Iris pigment epithelial cell (primary cell): ENCODE data around the gene SERPINI1.

Experiments used
- DNase-seq: peaks from one replicate; pipeline ENCODE4 v3.0.0-alpha.2; 2011; ENCODE audit warnings: low read depth

Gene SERPINI1, protein sequence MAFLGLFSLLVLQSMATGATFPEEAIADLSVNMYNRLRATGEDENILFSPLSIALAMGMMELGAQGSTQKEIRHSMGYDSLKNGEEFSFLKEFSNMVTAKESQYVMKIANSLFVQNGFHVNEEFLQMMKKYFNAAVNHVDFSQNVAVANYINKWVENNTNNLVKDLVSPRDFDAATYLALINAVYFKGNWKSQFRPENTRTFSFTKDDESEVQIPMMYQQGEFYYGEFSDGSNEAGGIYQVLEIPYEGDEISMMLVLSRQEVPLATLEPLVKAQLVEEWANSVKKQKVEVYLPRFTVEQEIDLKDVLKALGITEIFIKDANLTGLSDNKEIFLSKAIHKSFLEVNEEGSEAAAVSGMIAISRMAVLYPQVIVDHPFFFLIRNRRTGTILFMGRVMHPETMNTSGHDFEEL

DNA sequence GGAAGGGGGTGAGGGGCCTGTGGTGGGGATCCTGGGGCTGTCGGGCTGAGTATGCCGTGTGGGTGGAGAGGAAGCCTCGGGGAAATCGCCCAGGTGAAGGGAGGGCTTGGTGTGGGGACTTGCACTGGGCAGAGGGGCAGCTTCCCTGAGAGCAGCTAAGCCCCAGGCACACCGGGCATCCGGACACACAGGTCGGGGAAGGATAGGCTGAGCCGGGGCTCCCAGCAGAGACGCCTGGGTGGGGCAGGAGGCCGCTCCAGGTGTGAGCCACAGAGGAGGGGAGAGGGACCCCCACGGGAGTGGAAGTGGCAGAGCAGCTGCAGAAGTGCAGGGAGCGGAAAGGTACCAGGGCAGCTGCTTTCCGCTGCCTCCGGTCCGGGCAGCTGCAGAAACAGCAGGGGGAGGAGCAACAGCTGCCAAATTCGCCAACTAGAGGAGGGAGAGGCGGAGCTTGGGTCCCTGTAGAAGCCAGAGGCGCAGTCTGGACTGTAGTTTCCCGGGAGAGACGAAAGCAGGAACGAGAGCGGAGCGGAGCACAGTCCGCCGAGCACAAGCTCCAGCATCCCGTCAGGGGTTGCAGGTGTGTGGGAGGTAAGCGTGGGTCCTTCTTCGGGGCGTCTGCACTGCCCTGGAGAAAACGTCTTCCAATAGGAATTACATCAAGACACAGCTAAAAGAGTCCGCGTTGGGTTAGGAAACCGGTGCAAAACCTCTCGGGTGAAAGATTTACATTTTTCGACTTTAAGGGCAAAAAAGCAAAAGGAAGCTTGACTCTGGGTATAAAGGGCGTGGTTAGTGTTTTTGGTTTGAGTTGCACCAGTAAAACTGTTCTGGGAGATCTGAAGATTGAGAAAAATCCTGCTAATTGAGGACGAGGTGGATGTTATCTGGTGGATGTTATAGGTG lies at the start of gene SERPINI1:
Gene SERPINI1 (plus strand): TSS at position 489 of the 906 bp plus-strand sequence. CDS start 53,408 bp downstream, outside the sequence.
- DNase-seq = peak; percentile 90

DNA sequence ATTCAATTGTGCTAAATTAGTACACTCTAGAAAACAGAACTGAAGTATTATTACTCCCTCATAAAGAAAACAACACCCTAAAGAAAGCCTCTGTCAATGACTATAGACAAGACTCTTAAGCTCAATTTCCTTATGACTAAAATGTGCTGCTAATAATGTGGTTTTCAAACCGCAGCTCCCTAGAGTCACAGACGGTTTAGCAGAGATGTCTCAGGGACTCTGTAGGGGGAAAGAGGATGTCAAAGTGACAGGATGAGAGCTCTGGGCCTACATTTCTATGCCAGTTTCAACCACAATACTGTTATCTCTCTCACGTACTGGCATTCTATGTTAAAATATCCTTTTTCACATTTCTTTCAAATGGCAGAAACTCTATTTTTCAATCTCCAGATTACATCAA lies 44.2 kb upstream of the SERPINI1 start:
- DNase-seq = no peak

DNA sequence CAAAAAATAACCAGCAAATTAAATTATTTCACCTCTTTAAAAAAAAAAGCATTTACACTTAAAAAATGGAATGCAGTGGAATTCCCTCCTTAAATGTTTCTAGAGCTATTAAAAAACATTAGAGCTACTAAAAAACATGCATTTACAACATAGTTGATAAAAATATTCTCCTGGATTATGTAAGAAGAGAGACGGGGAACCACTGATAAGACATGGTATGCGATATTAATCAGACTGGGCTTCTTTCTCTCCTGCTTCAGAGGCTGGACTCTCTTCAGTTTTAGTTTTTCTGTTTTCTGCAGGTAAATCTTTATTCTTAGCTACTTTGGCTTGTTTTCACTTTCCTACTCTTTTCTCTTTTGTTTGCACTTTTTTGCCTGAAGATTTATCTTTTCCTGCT lies 41.4 kb upstream of the SERPINI1 start:
- DNase-seq = peak; percentile 6

DNA sequence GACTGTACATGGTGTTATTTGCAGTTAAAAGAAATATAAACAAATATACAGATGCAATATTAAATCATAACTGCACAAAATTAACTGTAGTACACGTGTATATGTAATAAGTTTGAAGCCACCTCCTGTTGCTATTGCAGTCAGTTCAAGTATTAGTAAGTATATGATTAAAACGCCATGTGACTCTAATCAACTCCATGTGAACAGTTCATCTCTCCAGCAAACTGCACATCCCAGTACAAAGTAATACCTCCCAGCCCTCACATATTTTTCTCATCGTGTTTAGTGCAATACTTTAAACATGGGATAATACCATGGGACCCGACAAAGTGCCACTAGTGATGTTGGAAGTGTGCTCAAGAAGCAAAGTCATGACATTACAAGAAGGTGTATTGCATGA lies 35.5 kb upstream of the SERPINI1 start:
- DNase-seq = no peak

DNA sequence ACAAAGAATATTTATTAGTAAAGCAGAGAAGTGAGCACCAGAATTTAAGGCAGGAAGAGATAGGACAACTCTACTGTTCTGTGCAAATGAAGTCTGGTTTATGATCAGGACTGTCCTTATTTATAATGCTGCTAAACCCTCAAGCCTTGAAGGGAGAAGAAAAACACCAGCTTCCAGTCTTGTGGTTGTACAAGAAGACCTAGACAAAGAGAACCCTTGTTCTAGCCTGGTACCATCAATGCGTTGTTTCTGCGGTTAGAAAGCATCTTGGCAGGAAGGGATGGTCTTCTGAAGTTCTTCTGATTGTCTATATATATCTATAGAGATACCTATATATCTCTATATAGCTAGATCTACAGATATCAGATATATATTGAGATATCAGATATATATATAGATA lies 34.6 kb upstream of the SERPINI1 start:
- DNase-seq = no peak

DNA sequence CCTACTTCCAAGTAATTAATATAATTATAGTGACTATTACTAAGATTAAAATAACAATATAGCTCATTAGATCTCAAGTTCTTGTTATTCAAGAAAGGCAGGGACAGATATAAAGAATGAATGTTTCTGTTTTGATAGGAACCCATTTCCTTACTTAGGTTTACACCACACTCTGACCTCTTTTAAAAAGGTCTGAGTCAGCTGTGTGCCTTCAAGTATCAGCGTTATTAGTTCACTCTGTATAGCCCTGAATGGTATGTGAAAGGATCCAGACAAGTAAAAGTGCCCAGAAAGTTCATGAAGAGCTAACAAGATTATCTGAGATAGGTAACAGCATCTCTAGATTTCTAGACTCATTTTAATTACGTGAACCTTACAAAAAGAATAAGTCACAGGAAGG lies 29.7 kb upstream of the SERPINI1 start:
- DNase-seq = peak; percentile 79

DNA sequence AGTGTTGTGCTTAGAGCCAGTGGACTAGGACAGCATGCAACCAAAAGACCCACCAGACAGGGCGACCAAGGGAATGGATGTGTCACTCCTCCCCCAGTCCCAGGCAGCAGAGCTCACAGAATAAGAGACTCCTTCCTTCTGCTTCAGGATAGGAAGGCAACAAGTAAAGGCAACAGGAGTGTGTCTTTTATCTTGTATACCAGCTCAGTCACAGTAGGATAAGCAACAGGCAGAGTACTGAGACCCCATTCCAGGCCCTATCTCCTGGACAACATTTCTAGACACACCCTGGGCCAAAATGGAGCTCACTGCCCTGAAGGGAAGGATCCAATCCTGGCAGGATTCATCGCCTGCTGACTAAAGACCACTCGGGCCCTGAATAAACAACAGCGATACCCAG lies 25.8 kb upstream of the SERPINI1 start:
- DNase-seq = no peak

DNA sequence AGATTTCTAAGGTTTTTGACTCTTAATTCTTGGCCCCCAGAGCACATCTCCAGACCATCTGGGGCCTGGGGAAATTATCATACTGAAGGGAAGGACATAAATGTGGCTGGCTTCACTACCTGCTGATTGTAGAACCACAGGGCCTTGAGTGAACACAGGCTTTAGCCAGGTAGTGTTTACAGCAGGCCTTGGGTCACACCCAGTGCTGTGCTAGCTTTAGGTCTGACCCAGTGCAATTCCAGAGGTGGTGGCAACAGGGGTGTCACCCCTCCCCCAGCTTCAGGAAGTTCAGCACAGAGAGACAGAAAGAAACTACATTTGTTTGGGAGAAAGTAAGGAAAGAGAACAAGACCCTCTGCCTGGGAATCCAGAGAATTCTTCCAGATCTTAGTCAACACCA lies 25.0 kb upstream of the SERPINI1 start:
- no peak for DNase-seq

DNA sequence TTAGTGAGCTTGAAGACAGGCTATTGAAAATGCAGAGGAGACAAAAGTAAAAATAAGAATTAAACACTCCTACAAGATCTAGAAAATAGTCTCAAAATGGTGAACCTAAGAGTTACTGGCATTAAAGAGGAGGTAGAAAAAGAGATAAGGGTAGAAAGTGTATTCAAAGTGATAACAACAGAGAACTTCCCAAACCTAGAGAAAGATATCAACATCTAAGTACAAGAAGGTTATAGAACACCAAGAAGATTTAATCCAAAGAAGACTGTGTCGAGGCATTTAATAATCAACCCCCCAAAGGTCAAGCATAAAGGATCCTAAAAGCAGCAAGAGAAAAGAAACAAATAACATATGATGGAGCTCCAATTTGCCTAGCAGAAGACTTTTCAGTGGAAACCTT lies 24.1 kb upstream of the SERPINI1 start:
- DNase-seq = no peak

DNA sequence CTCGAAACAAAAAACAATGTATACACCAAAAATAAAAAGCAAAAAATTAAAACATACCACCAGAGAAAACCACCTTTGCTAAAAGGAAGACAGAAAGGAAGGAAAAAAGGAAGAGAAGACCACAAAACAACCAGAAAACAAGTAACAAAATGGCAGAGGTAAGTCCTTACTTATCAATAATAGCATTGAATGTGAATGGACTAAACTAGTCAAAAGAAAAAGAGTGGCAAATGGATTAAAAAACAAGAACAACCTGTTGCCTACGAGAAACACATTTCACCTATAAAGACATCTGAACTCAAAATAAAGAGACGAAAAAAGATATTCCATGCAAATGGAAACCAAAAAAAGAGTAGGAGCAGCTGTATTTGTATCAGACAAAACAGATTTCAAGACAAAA lies 23.1 kb upstream of the SERPINI1 start:
- DNase-seq = no peak

DNA sequence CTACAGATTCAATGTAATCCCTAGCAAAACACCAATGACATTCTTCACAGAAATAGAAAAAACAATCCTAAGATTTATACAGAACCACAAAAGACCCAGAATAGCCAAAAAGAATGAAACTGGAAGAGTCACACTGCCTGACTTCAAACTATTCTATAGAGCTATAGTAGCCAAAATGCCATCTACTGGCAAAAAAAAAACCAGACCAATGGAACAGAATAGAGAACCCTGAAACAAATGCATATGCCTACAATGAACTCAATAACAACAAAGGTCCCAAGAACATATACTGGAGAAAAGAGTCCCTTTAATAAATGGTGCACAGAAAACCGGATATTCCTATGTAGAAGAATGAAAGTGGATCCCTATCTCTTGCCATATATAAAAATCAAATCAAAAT lies 20.6 kb upstream of the SERPINI1 start:
- DNase-seq = no peak

DNA sequence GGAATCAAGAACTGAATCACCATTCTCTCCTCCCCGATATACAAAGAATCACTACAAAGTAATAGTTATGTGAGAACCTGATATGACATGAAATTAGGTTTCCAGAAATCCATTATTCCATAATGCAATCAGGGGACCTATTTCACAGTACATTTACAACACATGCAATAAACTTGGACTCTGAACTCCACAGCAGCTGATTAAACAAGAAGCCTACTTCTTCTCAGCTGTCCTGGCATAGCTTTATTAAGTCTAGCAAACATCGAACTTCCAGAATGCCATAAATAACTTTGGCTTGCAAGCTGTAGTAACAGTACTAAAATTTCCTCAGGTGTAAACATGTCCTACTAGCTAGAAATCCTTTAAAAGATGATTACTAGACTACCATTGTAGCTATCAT lies 18.6 kb upstream of the SERPINI1 start:
- no peak for DNase-seq

DNA sequence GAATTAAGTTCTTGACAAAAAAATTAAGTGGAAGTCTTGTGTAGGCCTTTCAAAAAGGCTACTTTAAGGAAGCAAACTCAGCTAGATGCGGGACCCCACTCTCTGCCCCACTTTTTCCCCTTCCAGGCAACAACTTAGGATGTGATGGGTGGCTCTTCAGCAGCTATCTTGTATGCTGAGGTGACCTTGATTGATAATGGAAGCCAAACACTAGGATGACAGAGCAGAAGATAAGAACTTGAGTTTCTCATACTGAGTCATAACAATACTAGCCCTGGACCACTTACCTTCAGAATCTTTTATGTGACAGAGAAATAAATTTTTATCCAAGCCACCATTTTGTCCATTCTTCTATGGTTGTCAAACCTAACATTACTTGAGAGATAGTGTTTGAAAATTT lies 16.9 kb upstream of the SERPINI1 start:
- no peak for DNase-seq

DNA sequence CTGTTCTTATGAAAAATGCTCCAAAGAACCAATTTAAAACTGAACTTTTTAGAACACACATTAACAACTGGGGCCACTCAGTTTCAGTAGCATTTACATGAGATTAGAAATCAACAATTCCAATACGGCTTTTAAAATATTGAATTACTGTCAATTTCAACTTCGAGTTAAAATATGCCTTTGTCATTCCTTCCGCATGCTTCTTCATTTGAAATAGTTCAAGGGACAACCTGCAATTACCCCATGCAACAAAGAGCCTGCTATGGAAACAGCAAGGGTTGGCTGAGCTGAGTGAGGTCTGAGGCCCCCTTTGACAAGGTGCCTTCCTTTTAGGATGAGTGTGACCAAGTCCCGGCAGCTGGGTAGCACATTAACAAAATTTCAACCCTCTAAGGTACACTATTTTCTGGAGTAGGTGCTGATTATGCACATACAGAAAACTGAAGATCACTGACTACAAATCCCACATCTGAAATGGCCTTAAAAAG lies 12.5 kb upstream of the SERPINI1 start:
- DNase-seq = no peak

DNA sequence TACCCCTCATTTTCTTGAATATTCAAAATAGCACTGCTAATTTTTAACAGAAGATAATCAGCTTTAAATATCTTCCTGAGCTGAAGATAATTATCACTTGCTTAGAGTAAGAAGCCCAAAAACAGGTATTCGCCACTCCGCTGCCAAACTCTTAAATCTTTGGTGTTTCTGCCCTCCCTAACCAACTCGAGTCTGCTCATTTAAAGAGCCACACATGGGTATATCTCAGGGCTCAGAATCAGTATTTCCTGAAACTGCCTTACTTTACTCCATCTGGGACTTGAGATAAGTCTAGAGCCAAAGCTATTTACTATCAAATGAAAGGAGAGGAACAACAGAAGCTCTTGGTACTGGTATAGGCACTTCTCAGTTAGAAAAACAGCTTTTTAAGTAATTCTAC lies 11.6 kb upstream of the SERPINI1 start:
- DNase-seq = no peak

DNA sequence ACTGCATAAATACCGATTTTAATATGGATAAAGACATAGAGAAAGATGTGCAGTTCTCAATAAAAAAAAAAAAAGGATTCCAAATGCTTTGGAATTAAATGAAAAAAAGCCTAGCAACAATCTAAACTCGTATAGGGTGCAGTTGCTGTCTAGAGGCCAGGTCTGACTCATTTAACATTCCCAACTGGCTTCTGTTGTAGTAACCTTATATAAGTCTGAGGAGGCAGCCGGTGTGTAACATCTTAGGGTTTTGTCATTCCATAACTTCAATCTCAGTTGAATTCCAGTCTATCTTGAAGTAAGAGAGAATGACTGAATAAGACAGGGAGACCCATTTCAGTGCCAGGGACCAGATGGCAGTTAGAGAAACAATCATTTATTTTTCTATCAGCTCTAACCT lies 7.3 kb upstream of the SERPINI1 start:
- DNase-seq = peak; percentile 84

DNA sequence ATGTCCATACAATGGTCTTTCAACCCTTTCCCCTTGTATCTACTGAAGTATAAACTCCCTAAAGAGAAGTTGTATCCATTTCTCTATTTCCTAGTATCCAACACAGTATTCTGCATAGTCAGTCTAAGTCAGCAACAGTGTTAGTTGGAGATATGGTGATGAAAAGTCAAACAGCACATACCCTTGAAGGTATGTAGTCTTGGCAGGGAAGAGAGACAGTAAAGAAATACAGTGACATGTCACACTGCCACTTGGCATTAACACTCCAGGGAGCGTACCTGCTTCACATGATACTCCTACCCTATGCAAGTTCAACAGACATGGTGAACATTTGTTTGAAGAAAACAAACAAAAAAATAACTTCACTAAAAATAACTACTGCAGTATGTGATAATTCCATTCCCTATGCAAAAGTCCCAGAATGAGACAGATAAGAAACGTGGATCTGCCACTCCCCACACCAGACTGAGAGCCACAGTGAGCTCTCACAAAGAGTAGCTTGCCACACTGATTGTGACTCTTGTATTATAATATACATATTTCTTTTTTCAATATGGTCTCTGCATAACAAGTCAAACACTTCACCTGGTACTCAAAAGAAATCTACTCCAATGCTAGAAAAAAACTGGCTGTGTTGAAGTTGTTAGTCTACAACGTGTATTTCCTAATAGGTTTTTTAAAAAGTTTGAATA lies 6.7 kb upstream of the SERPINI1 start:
- DNase-seq = no peak

DNA sequence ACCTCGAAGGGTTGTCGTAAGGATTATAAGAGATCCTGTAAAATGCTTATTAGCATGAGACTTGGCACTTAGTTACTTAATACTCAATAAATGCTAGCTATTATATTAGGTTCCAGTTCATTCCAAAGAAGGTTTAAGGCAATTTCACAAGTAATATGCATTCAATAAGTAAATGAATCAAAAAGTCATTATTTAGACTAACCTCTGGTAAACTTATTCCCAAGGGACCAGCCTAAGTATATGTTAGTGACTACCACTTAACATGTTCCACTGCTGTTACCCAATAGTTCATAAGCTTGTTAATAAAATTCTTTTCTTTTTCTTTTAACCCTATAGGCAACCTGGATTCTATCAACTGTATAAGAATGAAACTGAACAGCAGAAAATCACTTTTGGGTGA lies 5.9 kb upstream of the SERPINI1 start:
- DNase-seq = no peak

DNA sequence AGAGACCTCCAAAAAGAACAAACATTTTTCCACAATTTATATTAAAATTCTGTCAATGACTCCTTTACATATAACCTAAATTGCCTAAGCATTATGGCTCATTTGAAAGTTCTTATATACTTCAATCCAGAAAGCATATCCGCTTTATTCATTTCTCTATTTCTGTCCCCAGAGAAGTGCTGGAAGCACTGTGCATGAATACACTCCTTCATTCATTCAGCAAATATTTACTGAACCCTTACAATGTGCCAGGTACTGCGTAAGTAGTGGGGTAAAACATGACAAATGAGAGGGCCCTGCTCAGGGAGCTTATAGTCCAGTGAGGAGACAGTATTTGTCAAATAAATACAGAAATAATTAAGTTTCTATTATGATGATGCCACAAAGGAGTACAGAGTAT lies 4.1 kb upstream of the SERPINI1 start:
- no peak for DNase-seq

DNA sequence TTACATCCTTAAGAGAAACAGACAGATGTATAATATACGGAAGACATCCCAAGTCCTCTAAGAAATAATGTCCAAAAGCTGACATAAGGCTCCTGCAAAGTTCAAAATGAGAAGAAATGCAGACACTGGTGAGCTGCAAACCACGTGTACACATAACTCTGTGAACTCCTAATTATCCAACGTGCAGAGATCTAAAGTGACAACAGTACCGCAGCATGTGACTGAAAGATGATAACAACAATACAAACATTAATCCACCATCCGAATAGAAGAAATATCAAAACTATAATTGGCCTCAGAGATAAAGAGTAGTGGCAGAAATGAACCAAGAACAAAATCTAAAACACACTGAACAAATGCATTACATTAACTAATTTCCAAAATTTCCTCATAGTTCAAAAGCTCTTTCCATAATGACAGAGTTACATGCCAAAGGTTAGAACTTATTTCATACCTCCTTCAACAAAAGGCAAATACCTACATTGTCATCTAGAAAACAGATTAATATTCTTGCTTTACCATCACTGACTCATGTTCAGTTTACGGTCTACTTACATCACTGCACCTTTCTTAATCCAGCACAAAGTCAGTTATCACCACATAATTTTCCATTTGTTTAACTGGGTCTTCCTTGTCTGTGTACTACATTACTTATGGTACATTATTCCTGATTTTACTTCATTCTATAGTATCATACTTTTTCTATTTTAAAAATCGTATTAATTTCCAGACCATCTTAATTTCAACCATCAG lies 3.0 kb upstream of the SERPINI1 start:
- peak; percentile 9 for DNase-seq

DNA sequence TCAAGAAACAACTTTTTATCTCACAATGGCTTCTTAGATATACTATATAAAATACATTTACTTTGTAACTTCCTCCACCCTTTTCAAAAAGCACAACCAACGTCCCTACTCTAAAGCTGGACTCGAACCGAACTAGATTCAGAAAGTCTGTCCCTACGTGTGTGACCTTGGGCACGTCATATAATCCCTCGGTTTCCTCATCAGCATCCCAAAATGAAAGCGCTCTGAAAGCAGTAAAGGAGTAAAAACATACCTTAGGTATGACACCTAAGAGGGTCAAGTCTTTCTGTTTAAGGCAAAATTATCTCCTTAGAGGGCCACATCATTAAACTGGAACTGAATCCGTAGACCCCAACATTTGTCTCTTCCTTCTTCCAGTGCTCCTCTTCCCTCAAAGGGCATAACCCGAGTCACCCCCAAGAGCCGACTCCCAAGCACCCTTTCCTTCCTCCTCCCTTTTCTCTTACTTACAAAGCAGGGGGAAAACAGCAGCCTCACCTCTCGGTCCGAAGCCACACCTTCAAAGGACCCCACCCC lies 1.5 kb upstream of the SERPINI1 start:
- peak; percentile 31 for DNase-seq
